Measurements from ENCODE around the gene SLC14A1. TPM values are rescaled to one million over a fixed set of nuclear protein-coding genes. Genes with fewer than 3 reads are reported as not detected.

The SLC14A1 gene
- total and polyA plus RNA-seq, 10 of the 15 experiments (the other 5 are each of a cell fraction or from before 2014, with no cell fraction given), result 0.06 to 0.67 (median 0.10) TPM; not detected in 2

GRCh38 chr18:45739268-45739667 is 15.3 kb downstream of the SLC14A1 start (continued):
- TF ChIP-seq, protein P1, sequence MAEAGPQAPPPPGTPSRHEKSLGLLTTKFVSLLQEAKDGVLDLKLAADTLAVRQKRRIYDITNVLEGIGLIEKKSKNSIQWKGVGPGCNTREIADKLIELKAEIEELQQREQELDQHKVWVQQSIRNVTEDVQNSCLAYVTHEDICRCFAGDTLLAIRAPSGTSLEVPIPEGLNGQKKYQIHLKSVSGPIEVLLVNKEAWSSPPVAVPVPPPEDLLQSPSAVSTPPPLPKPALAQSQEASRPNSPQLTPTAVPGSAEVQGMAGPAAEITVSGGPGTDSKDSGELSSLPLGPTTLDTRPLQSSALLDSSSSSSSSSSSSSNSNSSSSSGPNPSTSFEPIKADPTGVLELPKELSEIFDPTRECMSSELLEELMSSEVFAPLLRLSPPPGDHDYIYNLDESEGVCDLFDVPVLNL (IDR thresholded peaks at IDR 0.05; ENCODE audit: low read depth, low read length), result no peak

DNA sequence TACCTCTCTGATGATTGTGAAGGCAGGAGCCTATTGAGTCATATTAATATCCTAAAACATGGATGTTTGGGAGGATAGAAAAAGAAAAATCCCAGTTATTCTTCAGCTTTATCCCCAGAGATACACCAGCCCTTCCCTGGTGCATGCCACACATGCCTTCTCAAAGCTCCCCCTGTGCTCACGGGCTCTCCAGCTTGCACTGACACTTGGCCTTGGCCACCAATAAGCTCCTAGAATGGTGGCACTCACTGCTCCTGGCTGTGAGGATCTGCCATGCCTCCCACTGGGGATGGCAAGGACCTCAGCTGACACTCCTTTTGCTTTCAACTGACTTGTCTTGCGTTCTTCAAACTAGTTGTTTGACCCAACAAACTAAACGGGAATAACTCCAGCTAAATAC is 15.9 kb downstream of the SLC14A1 start:
- ChIA-PET CTCF (interaction anchor here (1.6 kb wide), 1 partner anchor 10 kb away, joined by 6 read pairs; no protein-coding TSS in a partner anchor), SMC1A (ENCODE audit: uncharacterized antibody, unreplicated experiment) (no interaction called here), POLR2A (no interaction called here), RAD21 (ENCODE audit: unreplicated experiment) (interaction anchor here (1.6 kb wide), 1 partner anchor 10 kb away, joined by 4 read pairs; no protein-coding TSS in a partner anchor)
- TF ChIP-seq RAD21 (IDR thresholded peaks at IDR 0.05; ENCODE audit: insufficient read depth, low read depth, low read length) (no peak), NFIC (IDR thresholded peaks at IDR 0.05; ENCODE audit: low read depth, low read length) (no peak), ZNF217 (IDR thresholded peaks at IDR 0.05) (no peak)
- BruUV-seq (replicated peaks), result no TSS peak
- in situ Hi-C loops (cut with MboI) (no loop called here), intact Hi-C loops (cut with micrococcal nuclease; ENCODE audit: unreplicated experiment) (no loop called here)
- WGBS (ENCODE audit: insufficient coverage, insufficient replicate concordance, low lambda C conversion rate, missing lambda C conversion rate), result 41% methylated on average over 3 of the region's 3 CpGs
- Histone ChIP-seq H3K36me3 (ENCODE audit: control insufficient read depth in 2 of 2, insufficient read depth in 2 of 2, low read length in 1 of 2) (no peaks in the 10 kb centered on the region), H3K4me2 (ENCODE audit: control insufficient read depth, insufficient read depth) (no peak overlapping the region), H3K9ac (ENCODE audit: control insufficient read depth, insufficient read depth, low read length) (no peak overlapping the region), H3K79me2 (ENCODE audit: control insufficient read depth, insufficient read depth, low read length) (no peaks in the 10 kb centered on the region), H3K9me3 (replicated peaks; ENCODE audit: control insufficient read depth, insufficient read depth, low read length) (no peaks in the 10 kb centered on the region), H3K4me1 (ENCODE audit: control insufficient read depth, insufficient read depth, low read length) (no peaks in the 10 kb centered on the region), H3K4me3 (no peak overlapping the region), H3K27me3 (replicated peaks in 1 of 2; ENCODE audit: control insufficient read depth in 2 of 2, insufficient read depth in 2 of 2, low read length in 1 of 2) (peaks cover 2 to 5% of the 10 kb centered on the region in 2 experiments; a peak in 3 of 4 replicates), H2AFZ (ENCODE audit: control insufficient read depth, low read depth, low read length) (no peak overlapping the region), H3K27ac (ENCODE audit: control insufficient read depth, insufficient read depth) (no peak overlapping the region), H4K20me1 (ENCODE audit: control insufficient read depth, insufficient read depth) (no peaks in the 10 kb centered on the region)
- ATAC-seq (no peak), DNase-seq (ENCODE audit: low read depth, low spot score) (no peak), FAIRE-seq (no peak)

DNA sequence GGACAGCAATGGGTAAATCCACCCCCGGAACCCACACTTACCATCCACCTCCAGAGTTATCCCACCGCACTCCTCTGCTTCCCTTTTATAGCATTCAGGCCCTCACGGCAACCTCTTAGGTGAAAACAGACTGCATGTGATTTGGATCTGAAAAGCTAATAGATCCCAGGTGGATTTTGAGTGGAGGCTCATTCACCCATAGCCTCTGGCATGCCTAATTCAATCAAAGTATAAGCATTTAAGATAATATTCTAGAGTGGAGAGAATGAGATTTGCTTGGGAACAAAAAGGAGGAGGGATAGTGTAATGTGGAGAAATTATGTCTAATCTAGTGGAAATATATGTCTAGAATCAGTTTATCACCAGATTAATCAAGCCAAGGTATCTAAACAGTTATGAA is 17.1 kb downstream of the SLC14A1 start:
- no peak overlapping the region for H2AFZ ChIP-seq (ENCODE audit: control insufficient read depth, low read depth, low read length)
- ATAC-seq, result no peak
- no peak overlapping the region for H3K9ac ChIP-seq (ENCODE audit: control insufficient read depth, insufficient read depth, low read length)
- in situ Hi-C loops (cut with MboI), result no loop called here
- H3K9me3 ChIP-seq (replicated peaks; ENCODE audit: control insufficient read depth, insufficient read depth, low read length), result no peaks in the 10 kb centered on the region
- intact Hi-C loops (cut with micrococcal nuclease; ENCODE audit: unreplicated experiment), result no loop called here
- DNase-seq (ENCODE audit: low read depth, low spot score), result no peak
- 63% methylated on average over 3 of the region's 3 CpGs for WGBS (ENCODE audit: insufficient coverage, insufficient replicate concordance, low lambda C conversion rate, missing lambda C conversion rate)
- no peak overlapping the region for H3K4me2 ChIP-seq (ENCODE audit: control insufficient read depth, insufficient read depth)
- no peak overlapping the region for H3K27ac ChIP-seq (ENCODE audit: control insufficient read depth, insufficient read depth)
- BruUV-seq (replicated peaks), result no TSS peak
- SMC1A ChIA-PET (ENCODE audit: uncharacterized antibody, unreplicated experiment), result no interaction called here
- peaks cover 2 to 5% of the 10 kb centered on the region in 2 experiments; a peak in 3 of 4 replicates for H3K27me3 ChIP-seq (replicated peaks in 1 of 2; ENCODE audit: control insufficient read depth in 2 of 2, insufficient read depth in 2 of 2, low read length in 1 of 2)
- no peaks in the 10 kb centered on the region for H3K79me2 ChIP-seq (ENCODE audit: control insufficient read depth, insufficient read depth, low read length)
- H3K4me1 ChIP-seq (ENCODE audit: control insufficient read depth, insufficient read depth, low read length), result no peaks in the 10 kb centered on the region
- no peak for FAIRE-seq
- CTCF ChIA-PET, result interaction anchor here (1.0 kb wide), 1 partner anchor 18 kb away, joined by 3 read pairs; no protein-coding TSS in a partner anchor
- H4K20me1 ChIP-seq (ENCODE audit: control insufficient read depth, insufficient read depth), result no peaks in the 10 kb centered on the region
- RAD21 ChIA-PET (ENCODE audit: unreplicated experiment), result interaction anchor here (1.6 kb wide), 1 partner anchor 9 kb away, joined by 4 read pairs; no protein-coding TSS in a partner anchor
- no peaks in the 10 kb centered on the region for H3K36me3 ChIP-seq (ENCODE audit: control insufficient read depth in 2 of 2, insufficient read depth in 2 of 2, low read length in 1 of 2)
- POLR2A ChIA-PET, result no interaction called here
- no peak overlapping the region for H3K4me3 ChIP-seq
- TF ChIP-seq SUZ12 (IDR thresholded peaks at IDR 0.05; ENCODE audit: unreplicated experiment) (no peak), EED (IDR thresholded peaks at IDR 0.05; ENCODE audit: low read depth) (no peak), NBN (IDR thresholded peaks at IDR 0.05) (no peak), SMC3 (IDR thresholded peaks at IDR 0.05; ENCODE audit: borderline replicate concordance, low read length) (no peak), ZNF217 (IDR thresholded peaks at IDR 0.05) (no peak), DPF2 (IDR thresholded peaks at IDR 0.05) (no peak), ATF7 (IDR thresholded peaks at IDR 0.05; ENCODE audit: low read depth) (no peak), MEF2A (IDR thresholded peaks at IDR 0.05; ENCODE audit: insufficient read depth, low read depth, low read length) (no peak), MXI1 (IDR thresholded peaks at IDR 0.05; ENCODE audit: low read depth, low read length) (no peak), YBX1 (IDR thresholded peaks at IDR 0.05) (no peak)
